AG04449 (cell line): ENCODE measurements around the gene LRMDA.

Experiments used
- CTCF ChIA-PET: fragments of 350-600 bp; formaldehyde crosslinking; extraction: SDS; loops from one replicate; lab custom pipeline; 2021; ENCODE audit warnings: antibody characterized with exemption; lab: Yijun Ruan, JAX
- POLR2A ChIA-PET: fragments of 400-600, 350-600 bp; formaldehyde crosslinking; extraction: SDS; loops from one replicate; lab custom pipeline; 2020; ENCODE audit warnings: antibody characterized with exemption, inconsistent platforms; lab: Yijun Ruan, JAX
- DNase-seq: peaks from one replicate; pipeline ENCODE4 v3.0.0-alpha.2; 2010; ENCODE audit warnings: low read depth, low spot score
- H3K4me3 ChIP-seq: 2 replicates; pipeline ENCODE4 v1.5.1; 2011; ENCODE audit warnings: low read depth, mild to moderate bottlenecking, control low read depth, low read length
- CTCF ChIP-seq: IDR thresholded peaks from one replicate; pipeline ENCODE4 v1.5.1; 2011; ENCODE audit warnings: mild to moderate bottlenecking, moderate library complexity, low read length, control low read depth, inconsistent platforms; ENCODE audit not compliant: insufficient read depth; ENCODE audit errors: missing control alignments

Gene LRMDA

GRCh38 chr10:76150139-76150875 lies 718.9 kb downstream of the LRMDA start:
- no peak overlapping the region for H3K4me3 ChIP-seq
- ChIA-PET CTCF (no interaction called here), POLR2A (no interaction called here)
- no peak for TF ChIP-seq CTCF
- DNase-seq, result no peak

GRCh38 chr10:76150876-76151288 lies 719.5 kb downstream of the LRMDA start:
- POLR2A ChIA-PET, result no interaction called here
- no peak for DNase-seq
- TF ChIP-seq CTCF, result no peak

GRCh38 chr10:76152186-76152585 lies 720.8 kb downstream of the LRMDA start:
- no peak overlapping the region for H3K4me3 ChIP-seq
- DNase-seq, result no peak
- POLR2A ChIA-PET, result no interaction called here
- TF ChIP-seq CTCF, result no peak
- CTCF ChIA-PET, result no interaction called here

More at GRCh38 chr10:76150876-76151288, 719.5 kb downstream of the LRMDA start:
- no peak overlapping the region for H3K4me3 ChIP-seq
- CTCF ChIA-PET, result no interaction called here

- ChIA-PET CTCF (no interaction called here), POLR2A (no interaction called here)
- no peak overlapping the region for H3K4me3 ChIP-seq
- no peak for TF ChIP-seq CTCF
- no peak for DNase-seq
Measured at GRCh38 chr10:76155961-76156360, 724.5 kb downstream of the LRMDA start.

GRCh38 chr10:76160446-76161300 lies 729.2 kb downstream of the LRMDA start:
- ChIA-PET POLR2A (no interaction called here), CTCF (interaction anchor here (0.7 to 0.9 kb wide), 2 partner anchors 27 to 386 kb away, joined by 3 to 4 read pairs; no protein-coding TSS in a partner anchor)
- no peak for DNase-seq
- no peak for TF ChIP-seq CTCF
- H3K4me3 ChIP-seq, result no peak overlapping the region

- ChIA-PET POLR2A (no interaction called here), CTCF (no interaction called here)
- H3K4me3 ChIP-seq, result no peak overlapping the region
- no peak for DNase-seq
- no peak for TF ChIP-seq CTCF
Measured at GRCh38 chr10:76161301-76161582, 729.8 kb downstream of the LRMDA start.
